Measurements from ENCODE around the gene LCNL1.

GRCh38 chr9:136983167-136983566 lies 374 bp downstream of the LCNL1 start:
- no peak for TF ChIP-seq CTCF (IDR thresholded peaks at IDR 0.05)
- no peak for TF ChIP-seq POLR2A (IDR thresholded peaks at IDR 0.05)
